AG08395 (cell line): ENCODE data around the gene ARAP3.
A peak's percentile ranks its signal among the peaks of the same experiment; 100 is the strongest.

Experiments
- DNase-seq: peaks from one replicate; pipeline ENCODE4 v3.0.0; 2012; ENCODE audit warnings: mixed read lengths, low spot score

The ARAP3 gene

DNA sequence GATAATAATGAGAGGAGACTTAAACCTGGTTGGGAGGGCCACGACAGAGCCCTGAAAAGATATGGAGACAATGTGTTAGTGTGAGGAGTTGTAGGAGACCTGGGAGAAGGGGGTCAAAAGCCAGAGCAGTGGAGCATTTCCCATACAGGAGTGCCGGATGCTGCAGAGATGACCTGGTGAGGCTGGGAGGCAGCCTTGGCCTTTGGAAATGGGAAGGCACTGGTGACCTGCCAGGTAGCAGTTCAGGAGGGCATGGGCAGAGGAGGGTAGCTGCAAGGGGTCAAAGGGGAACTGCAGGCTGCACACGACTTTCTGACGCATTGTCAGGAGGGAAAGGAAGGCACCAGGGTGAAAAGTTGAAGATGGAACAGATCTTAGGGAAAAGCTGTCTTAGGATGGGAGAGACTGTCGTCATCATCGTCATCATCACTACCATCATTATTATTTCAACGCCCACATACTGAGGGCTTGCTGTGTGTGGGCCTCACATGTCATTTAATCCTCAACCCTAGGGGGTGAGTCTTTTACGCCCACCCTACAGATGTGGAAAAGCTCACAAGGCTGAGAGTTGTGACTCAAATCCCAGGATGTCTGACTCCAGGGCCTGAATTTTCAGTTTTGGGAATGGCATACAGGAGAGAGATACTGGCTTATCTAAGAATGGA, 13.3 kb downstream of the ARAP3 start:
- no peak for DNase-seq

DNA sequence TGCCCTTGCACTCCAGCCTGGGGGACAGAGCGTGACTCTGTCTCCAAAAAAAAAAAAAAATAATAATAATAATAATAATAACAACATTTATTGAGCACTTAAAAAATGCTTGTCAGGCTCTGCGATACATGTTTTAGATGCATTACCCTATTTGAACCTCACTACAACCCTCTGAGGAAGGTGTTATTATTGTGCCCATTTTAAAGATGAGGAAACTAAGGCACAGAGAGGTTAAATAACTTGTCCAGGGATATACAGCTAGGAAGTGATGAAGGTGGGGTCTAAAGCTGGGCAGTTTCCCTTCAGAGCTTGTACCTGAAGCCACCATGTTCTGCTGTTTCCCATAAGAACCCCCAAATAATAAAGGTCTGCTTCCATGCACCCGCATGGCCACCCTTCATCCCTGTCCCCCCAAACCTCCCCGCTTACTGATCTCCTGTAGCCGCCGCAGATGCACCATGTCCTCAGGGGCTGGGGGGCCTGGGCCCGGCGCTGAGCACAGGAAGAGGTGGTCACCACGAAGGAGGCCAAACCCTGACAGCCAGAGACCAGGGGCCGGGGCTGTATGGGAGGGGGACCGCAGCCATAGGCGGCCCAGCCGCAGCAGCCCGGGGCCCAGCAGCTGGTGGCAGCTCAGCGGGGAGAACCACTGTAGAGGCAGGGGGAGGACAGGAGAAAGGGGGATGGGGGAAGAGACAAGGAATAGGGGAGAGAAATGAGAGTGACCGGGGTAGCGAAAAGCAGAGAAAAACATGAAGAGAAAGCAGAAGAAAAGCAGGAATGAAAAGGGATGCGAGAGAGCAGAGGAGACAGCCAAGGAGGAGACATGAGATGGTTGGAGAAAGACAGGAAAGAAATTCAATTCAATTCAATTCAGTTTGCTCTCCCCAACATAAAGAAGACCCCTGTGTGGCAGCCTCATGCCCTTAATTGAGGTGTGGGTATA, 15.8 kb downstream of the ARAP3 start:
- no peak for DNase-seq

DNA sequence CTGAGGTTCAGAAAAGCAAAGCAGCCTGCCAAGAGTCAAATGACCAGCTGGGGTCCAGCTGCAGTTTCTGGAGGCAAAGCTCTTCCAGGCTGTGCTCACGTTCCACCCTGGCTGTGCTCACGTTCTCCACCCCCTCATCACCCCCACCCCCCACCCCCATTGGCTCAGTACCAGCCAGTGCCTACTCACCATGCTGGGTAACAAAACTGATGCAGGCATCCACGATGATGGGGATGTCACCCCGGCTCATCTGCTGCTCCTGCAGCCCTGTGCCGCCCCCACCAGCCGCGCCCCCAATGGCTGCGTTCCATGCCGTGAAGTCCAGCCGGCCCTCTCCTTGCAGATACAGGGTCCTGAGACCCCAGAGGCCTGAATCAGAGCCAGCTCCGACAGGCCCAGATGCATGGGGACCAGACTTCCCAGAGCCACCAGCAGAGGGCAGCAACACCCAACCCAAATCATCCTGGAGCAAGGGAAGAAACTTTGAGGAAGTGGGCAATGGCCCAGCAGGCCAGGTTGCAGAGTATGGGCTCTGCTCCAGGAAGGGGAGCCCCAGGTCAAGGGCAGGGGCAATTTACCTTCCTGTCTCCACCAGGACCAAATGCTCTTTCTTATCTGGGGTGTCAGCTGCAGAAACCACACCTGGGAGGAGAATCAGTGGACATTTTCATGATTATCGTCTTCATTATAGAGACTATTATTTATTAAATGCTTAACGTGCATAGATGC, 17.1 kb downstream of the ARAP3 start:
- DNase-seq: peak; percentile 84

DNA sequence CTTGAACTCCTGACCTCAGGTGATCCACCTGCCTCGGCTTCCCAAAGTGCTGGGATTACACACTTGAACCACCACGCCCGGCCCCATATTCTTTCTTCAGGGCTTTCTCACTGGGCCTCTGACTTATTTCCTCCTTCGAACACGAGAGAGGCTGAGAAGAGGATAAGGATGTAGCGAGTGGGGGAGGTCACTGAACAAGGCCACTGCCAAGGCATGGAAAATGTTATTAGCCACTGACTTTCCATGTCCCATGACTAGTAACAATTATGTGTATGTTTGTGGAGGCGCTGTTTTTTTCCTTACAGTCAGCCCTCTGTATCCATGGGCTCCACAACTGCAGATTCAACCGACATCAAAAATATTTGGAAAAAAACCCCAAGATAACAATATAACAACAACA, 18.5 kb downstream of the ARAP3 start:
- DNase-seq: no peak

DNA sequence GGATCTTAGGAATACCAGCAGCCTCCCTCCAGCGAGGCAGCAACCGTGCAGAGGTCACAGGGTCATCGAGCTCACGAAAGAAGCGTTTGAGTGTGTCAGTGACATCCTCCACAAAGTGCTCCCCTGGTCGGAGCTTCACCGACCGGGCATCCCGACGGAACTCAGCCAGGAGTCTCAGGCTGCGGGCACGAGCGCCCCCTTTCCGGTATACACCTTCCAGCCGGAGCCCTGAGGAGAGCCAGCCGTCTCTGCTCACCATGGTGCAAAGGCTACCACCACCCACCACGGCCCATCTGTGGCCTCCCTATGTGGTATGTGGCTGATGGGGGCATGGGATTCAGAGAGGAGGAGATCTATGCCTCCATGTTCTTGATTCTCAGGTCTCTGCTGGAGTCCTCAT, 20.0 kb downstream of the ARAP3 start:
- DNase-seq: no peak

DNA sequence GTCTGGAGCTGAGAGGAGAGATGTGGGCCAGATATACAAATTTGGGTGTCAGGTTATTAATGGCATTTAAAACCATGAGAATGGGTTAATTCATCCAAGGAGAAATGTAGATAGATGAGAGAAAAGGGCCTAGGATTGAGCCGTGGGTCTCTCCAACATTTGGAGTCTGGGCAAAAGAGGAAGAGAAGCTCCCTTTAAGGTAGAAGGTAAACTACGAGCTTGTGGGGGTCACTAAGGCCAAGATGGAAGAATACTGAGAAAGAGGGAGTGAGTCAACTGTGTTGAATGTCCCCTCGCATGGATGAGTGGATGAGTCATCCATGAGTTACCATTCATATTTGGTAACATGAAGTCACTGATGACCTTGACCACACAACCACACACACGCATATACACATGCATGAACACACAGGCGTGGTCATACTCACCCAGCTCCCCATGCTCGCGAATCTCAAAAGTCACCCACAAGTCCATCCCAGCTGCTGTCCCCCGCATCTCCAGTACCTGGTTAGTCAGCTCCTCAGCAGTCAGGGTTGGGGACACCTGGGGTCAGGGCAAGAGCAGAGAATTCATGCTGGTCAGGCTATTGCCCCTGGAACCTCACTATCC, 24.0 kb downstream of the ARAP3 start:
- DNase-seq: peak; percentile 85

DNA sequence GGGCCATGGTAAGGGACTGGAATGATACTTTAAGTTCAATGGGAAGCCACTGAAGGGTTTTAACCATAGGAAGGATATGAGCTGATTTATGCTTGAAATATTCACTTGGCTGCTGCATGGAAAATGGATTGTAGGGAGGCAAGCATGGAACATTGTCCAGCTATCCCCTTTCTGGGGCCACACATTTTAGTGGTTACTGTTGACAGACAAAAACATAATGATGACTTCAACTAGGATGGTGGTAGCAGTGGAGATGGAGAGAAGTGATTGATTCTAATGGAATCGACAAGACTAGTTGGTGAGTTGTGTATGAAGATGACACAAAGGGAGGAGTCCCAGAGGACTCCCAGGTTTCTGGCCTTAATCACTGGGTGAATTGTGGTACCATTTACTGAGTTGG, 24.6 kb downstream of the ARAP3 start:
- DNase-seq: no peak

DNA sequence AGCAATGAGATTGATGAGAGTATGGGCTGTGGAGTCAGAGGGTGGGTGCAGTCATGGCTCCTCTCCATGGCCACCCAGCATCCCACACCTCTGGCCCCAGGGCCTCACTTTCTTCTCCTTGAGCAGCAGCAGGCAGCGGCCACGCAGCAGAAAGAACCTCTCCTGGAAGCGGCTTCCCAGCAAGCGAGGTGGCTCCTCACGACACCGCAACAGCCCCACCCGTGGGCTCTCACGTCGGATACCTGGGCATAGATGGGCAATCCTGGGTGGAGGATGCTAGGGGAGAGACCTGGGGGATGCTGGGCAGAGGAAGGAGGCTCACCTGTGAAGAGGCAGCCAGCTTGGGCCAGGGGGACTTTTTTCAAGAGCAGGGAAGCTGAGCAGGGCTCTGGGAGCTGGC, 25.6 kb downstream of the ARAP3 start:
- DNase-seq: no peak

DNA sequence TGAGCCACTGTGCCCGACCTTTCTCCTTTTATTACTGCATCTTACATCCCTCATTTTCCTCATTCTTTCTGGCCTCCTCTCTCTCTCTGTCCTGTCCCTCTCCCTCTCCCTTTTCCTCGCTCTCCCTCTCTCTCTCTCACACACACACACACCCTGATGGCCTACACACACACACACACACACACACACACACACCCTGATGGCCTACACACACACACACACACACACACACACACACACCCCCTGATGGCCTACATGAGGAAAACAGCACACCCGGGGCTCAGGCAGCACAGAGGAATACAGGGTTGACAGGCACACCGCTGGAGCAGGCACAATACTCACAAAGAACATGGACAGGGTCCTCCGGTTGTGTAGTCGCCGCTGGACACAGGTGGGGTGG, 27.0 kb downstream of the ARAP3 start:
- no peak for DNase-seq

DNA sequence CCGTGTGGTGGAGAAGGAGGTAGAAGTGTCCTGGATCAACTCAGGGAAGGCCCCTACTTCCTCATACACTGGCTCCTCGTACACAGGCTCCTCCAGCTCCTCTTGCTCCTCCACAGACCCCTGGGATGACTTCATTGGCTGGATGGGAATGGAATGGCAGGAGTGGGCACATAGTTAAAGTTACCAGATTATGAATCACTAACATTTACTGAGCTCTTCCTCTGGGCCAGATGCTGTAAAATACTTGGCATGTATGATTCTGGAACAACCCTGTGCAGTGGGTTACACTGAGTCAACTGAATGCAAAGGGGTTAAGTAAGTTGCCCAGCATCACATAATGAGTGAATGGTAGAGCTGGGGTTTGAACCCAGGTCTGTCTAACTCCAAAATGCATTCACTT, 27.7 kb downstream of the ARAP3 start:
- peak; percentile 91 for DNase-seq

DNA sequence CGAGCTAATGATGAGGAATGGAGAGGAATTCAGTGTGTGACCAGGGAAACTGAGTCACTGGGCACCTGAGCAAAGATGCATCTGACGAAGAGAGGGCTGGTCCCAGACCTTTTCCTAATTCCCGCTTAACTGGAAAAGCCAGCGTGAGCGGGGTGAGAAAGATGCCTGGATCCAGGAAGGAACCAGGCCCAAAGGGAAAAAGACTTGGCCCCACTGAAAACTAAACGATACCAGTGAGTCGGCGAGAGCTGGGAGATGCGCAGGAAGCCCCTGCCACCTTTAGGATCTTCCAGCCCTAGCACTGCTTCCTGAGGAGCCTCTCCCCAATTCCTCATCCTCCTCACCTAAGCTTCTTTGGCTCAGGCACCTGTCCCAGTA, 30.3 kb downstream of the ARAP3 start:
- DNase-seq: no peak

DNA sequence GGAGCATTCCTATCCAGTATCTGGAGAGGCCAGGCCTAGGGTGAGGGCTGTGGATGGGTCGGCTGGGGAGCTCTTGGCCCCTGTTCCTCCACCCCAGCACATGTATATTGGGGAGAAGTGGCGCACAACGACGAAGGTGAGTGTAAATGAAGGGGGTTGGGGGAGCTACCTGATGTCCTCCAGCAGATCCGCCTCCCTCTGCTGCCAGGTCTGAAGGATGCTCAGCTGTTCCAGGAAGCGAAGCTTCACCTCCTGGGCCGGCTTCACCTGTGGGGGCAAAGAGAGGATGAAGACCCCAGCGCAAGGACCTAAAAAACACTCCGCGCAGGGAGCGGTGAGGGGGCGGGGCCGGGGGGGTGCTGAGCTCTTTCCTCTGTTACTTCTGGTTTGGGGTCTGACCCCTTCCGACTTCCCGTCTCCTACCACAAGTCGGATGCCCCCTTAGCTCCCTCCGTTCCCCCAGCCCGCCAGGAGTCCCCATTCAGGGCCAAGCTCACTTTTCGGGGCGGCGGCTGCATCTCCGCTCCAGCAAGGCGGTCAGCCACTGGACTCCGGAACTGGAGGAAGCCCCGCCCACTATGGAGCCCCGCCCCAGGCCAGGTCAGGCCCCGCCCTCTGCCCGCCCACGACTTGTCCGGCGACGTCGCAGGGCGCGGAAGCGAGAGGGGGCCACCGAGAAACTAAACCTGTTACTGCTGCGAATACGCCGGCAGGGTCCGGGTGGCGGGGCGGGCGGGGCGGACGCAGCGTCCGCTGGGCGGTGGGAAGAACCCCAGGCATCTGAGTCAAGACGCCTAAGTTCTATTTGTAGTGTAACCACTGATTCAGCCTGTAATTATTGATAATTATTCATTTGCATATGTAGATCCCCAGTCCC, 30.9 kb downstream of the ARAP3 start, which contains the start of gene FCHSD1:
TSS of gene FCHSD1 (minus strand) at position 568 of the 877 bp plus-strand sequence. CDS start at position 518, 50 bp downstream.
- DNase-seq: peak; percentile 98

DNA sequence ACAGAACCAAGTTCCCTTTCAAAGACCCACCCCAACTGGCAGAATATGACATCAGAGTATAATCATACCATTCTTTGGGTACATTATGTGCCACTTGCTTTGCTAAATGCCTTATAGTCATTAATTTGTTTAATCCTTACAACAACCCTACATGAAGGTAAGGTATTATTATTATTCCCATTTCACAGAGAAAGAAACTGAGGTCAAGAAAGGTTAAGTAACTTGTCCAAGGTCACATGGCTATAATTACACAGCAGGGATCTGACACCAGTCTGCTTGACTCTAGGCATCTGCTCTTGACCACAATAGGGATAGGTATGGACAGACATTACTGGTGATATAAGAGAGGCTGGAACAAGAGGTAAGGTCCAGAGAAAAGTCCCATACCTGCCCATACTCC, 32.1 kb downstream of the ARAP3 start:
- no peak for DNase-seq

DNA sequence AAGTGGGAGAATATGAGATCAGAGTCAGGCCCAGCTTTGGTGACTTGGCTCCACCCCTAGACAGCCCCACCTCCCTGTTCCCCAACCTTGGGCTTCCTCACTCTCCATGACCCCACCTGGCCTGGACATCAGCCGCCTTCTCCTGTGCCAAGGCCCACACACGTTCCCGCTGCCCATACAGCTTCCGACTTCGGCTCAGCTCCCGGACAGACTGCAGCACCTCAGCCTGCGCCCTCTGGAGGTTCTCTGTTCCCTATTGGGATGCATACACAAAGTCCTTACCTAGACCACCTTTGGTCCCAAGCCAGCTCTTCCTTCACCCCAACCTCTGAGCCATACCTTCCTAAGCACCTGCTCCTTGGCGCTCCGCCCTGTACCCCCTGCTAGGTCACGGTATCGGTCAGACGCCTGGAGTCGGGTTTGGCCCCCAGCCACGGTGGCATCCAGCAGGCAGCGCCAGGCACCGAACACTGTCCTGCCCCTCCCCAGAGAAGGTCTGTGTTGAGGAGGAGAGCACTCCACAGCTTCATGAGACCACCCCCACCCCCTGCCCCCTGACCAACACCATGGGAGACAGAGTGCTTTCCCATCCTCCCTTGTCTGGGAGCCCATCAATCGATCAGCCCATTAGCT, 32.9 kb downstream of the ARAP3 start:
- no peak for DNase-seq

DNA sequence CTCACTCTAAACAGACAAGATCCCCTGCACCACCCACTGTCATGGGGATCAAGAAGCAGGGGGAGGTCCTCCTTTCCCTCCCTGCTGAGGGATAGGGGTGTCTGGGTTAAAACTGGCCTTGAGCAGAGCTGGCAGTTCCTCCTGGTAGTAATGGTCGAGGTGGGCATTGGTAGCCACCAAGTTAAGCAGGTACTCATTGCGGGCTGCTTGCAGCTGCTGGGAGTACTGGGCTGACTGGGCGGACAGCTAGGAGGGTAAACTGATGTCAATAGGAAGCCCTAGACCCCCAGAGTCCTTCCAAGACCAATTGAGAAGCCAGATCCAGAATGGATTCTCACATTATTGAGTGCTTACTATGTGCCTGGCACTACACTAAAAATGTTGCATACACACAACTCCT, 34.2 kb downstream of the ARAP3 start:
- no peak for DNase-seq

DNA sequence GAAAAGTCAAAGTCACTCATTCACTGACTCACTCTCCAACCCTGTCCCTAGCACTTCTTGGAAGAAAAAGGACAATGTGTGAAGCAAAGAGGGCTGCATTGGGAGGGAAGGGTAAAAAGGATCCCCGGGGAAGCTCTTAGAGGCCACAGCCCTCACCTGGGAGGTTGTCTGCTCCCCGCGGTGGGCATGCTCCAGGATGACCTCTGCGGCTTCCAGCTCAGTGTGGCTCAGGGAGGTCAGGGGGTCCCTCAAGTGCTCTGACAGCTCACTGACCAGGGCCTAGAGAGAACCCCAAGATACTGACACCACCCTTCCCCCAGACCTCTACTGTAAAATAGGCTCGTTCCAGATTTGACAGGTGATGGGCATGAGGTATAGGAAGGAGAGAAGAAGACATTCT, 34.8 kb downstream of the ARAP3 start:
- DNase-seq: no peak

DNA sequence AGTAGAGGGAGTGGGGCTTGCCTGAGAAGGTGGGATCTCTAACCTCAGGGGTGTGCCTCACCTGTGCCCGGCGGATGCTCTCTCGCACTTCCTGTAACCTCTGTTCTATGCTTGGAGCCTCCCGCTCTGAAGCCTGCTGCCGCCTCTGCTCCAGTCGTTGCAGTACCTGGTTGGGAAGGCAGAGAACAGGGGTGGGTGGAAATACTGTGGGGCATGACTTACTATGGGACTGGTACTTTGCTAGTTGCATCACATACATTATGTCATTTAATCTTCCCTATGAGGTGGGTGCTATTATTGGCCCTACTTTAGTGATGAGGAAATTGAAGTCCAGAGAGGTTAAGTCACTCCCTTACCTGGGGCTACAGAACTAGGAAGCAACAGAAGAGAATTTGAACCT, 36.0 kb downstream of the ARAP3 start:
- no peak for DNase-seq

DNA sequence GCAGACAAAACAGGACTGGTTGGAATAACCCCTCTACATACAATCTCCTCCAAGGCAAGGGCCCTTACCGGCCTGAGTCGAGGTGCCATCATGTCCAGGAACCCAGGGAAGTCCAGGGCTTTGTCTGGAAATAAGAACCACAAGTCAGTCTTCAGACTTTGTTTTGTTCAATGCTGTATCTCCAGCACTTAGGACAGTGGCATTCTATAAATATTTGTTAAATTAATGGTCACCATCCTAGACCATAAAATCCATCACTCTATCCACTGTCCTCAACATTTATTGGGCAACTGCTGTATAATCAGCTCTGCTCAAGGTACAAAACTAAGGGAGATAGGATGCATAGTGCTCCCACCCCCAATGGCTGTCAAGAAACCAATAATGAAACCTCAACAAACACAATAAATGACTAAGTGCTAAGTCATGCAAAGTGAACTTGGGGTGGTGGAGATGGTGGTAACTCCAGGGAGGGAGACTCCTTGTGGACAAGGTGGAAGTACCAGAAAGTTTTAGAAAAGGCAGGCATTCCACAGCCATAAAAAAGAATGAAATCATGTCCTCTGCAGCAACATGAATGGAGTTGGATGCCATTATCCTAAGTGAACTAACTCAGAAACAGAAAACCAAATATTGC, 40.3 kb downstream of the ARAP3 start:
- DNase-seq: peak; percentile 74

DNA sequence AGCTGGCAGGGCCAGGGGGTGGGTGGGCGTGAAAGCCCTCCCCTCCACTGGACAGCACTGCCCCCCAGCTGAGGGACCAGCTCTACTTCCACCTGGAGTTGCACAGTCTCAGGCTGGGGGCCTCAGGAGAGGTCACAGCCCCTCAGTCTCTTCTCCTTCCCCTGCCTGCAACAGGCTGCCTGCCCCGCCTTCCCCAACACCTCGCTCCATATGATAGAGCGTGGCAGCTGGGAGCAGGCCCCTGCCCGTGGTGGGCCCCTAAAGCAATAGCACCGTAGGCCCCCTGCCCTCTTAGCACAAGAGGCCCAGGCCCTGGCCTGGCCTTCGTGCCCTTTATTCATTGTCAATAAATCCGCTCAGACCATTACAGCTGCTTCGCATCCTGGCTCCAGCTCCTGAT, 41.3 kb downstream of the ARAP3 start:
- no peak for DNase-seq

DNA sequence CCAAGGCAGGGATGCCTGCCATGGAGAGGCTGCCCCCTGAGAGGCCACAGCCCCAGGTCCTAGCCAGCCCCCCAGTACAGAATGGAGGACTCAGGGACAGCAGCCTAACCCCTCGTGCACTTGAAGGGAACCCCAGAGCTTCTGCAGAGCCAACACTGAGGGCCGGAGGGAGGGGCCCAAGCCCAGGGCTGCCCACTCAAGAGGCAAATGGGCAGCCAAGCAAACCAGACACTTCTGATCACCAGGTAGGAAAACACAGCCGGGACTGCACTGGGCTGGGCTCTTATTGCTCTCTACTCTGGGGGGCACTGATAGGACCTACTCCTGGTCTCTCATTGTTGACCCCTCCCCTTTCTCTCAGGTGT, 42.0 kb downstream of the ARAP3 start:
- DNase-seq: no peak
